Measurements from ENCODE around the gene SPEM2. TPM values are rescaled to one million over a fixed set of nuclear protein-coding genes. Genes with fewer than 3 reads are reported as not detected.

SPEM2 gene
- polyA plus RNA-seq, 1 experiment, result not detected

- no peaks in the 10 kb centered on the region for H3K9me3 ChIP-seq (ENCODE audit: control insufficient read depth, insufficient read depth, low read length)
- H3K4me3 ChIP-seq (ENCODE audit: low read depth, low read length), result no peak overlapping the region
- ChIA-PET POLR2A (no interaction called here), CTCF (interaction anchor here (0.6 to 1.0 kb wide), 2 partner anchors 50 to 97 kb away, joined by 3 read pairs; no protein-coding TSS in a partner anchor)
- H3K27ac ChIP-seq (ENCODE audit: low read depth, low read length), result no peak overlapping the region
- no peak for DNase-seq (ENCODE audit: low read depth, low spot score)
- H3K27me3 ChIP-seq (ENCODE audit: control insufficient read depth, insufficient read depth, low read length), result no peaks in the 10 kb centered on the region
- no peak for TF ChIP-seq CTCF (IDR thresholded peaks at IDR 0.05; ENCODE audit: low read depth, low read length)
These were observed 38.7 kb downstream of the SPEM2 start for GRCh38 chr17:7464081-7464480.

GRCh38 chr17:7465597-7466275 is 40.3 kb downstream of the SPEM2 start:
- POLR2A ChIA-PET, result interaction anchor here (0.5 to 1.4 kb wide), 2 partner anchors 12 to 41 kb away, joined by 4 to 5 read pairs; no protein-coding TSS in a partner anchor
- no peak for TF ChIP-seq CTCF (IDR thresholded peaks at IDR 0.05; ENCODE audit: low read depth, low read length)

GRCh38 chr17:7466318-7466638 is 40.9 kb downstream of the SPEM2 start:
- CTCF ChIA-PET, result no interaction called here

More at GRCh38 chr17:7465597-7466275, 40.3 kb downstream of the SPEM2 start:
- no peaks in the 10 kb centered on the region for H3K27me3 ChIP-seq (ENCODE audit: control insufficient read depth, insufficient read depth, low read length)
- CTCF ChIA-PET, result no interaction called here
- no peaks in the 10 kb centered on the region for H3K9me3 ChIP-seq (ENCODE audit: control insufficient read depth, insufficient read depth, low read length)
- no peak overlapping the region for H3K4me3 ChIP-seq (ENCODE audit: low read depth, low read length)
- no peak overlapping the region for H3K27ac ChIP-seq (ENCODE audit: low read depth, low read length)
- no peak for DNase-seq (ENCODE audit: low read depth, low spot score)

GRCh38 chr17:7466639-7467341 is 41.4 kb downstream of the SPEM2 start:
- H3K4me3 ChIP-seq (ENCODE audit: low read depth, low read length), result no peak overlapping the region
- ChIA-PET POLR2A (interaction anchor here (0.5 to 1.4 kb wide), 5 partner anchors 11 to 545 kb away, joined by 3 to 5 read pairs (median 4); partner anchors contain the start of gene TMEM256), CTCF (no interaction called here)
- no peak overlapping the region for H3K27ac ChIP-seq (ENCODE audit: low read depth, low read length)
- DNase-seq (ENCODE audit: low read depth, low spot score), result no peak
- no peaks in the 10 kb centered on the region for H3K27me3 ChIP-seq (ENCODE audit: control insufficient read depth, insufficient read depth, low read length)
- TF ChIP-seq CTCF (IDR thresholded peaks at IDR 0.05; ENCODE audit: low read depth, low read length), result no peak
- no peaks in the 10 kb centered on the region for H3K9me3 ChIP-seq (ENCODE audit: control insufficient read depth, insufficient read depth, low read length)

More at GRCh38 chr17:7466318-7466638, 40.9 kb downstream of the SPEM2 start:
- Histone ChIP-seq H3K9me3 (ENCODE audit: control insufficient read depth, insufficient read depth, low read length) (no peaks in the 10 kb centered on the region), H3K27ac (ENCODE audit: low read depth, low read length) (no peak overlapping the region), H3K27me3 (ENCODE audit: control insufficient read depth, insufficient read depth, low read length) (no peaks in the 10 kb centered on the region), H3K4me3 (ENCODE audit: low read depth, low read length) (no peak overlapping the region)
- POLR2A ChIA-PET, result interaction anchor here (0.5 to 1.4 kb wide), 5 partner anchors 12 to 546 kb away, joined by 3 to 5 read pairs (median 4); partner anchors contain the start of gene TMEM256
- no peak for DNase-seq (ENCODE audit: low read depth, low spot score)
- TF ChIP-seq CTCF (IDR thresholded peaks at IDR 0.05; ENCODE audit: low read depth, low read length), result no peak

- DNase-seq (ENCODE audit: low read depth, low spot score), result no peak
- Histone ChIP-seq H3K27ac (ENCODE audit: low read depth, low read length) (no peak overlapping the region), H3K4me3 (ENCODE audit: low read depth, low read length) (no peak overlapping the region), H3K27me3 (ENCODE audit: control insufficient read depth, insufficient read depth, low read length) (no peaks in the 10 kb centered on the region), H3K9me3 (ENCODE audit: control insufficient read depth, insufficient read depth, low read length) (no peaks in the 10 kb centered on the region)
- ChIA-PET CTCF (no interaction called here), POLR2A (interaction anchor here (1.2 to 1.9 kb wide), 3 partner anchors 11 to 63 kb away, joined by 3 to 6 read pairs (median 5); partner anchors contain the start of genes TMEM256 and ZBTB4)
- TF ChIP-seq CTCF (IDR thresholded peaks at IDR 0.05; ENCODE audit: low read depth, low read length), result no peak
These were observed 42.1 kb downstream of the SPEM2 start for GRCh38 chr17:7467498-7467897.

Data from AG04450 (cell line).